Activated CD4-positive, alpha-beta T cell treated with anti-CD3 and anti-CD28 coated beads, Interleukin-2, amount 50 U/mL, for 48 hours (primary cell): ENCODE data around the gene LRIG2.
"Not testable (repeated sequence)": the region's sequence is repeated elsewhere in the genome, so short reads cannot be mapped to it uniquely, and the experiment has no call there.

Experiments used
- DNase-seq, 2 experiments: peaks; one replicate each; pipeline ENCODE4 v3.0.0-alpha.2; 2020

Gene LRIG2

DNA sequence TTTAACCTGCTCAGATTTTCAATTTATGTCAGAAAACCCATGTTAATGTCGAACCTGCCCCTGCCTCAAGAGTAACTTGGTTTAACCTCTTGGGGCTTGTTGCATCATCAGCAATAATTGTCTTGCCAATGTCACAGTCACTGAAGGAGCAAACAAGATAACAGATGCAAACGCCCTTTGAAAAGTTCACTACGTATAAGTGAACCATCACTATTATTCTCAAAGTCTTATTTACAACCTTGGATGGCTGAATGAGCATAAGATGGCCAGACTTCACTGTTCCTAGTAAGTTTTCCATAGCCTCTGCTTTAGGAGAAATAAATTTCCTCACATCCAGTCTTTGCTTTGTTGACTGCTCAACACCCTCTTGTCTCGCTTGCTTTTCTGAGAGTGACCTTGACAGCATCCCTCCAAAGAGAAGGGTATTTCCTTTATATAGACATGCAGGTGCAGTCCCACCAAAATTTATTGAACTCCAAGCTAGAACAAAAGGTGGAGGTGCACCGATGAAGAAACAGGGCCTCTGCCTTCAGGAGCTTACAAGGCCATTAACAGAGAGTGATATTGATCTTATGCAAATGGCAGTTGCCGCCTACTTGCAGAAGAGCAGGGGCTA lies 749 bp upstream of the LRIG2 start:
- no peak for DNase-seq

DNA sequence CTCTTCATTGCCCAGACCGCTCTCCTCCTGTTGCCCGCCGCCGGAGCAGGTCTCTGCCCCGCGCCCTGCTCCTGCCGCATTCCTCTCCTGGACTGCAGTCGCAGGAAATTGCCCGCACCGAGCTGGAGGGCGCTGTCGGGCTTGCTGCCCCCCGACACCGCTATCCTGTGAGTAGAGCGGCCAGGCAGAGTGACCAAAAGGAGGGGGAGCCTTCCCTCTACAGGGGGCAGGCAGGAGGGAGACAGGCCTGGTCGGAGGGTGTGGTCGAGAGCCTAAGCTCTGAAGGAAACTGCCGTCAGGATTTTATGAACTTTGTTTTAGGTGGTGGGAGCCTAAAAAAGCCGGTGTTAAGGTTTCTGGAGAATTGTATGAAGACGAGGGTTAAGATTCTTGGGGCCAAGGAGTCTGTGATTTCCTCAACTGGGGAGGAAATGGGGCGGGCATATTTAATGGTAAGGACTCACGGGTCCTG lies 517 bp downstream of the LRIG2 start:
- no peak for DNase-seq

DNA sequence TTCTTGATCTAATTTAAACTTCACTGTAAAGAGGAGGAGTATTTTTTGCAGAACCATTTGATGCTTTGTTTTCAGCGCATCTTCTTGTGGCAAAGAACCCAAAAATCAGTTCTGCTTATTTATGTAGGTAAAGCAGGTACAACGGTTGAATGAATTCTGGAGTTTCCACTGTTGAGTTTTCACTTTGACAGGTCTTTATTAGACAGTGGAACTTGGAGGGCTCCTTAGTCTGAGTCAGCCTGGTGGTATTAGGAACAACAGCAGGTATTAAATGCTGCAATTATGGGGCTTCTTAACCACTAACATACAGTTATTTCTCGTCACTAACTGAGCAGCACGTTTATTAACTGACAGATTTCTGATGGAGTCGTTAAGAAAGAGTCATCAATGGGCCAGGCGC lies 1.2 kb downstream of the LRIG2 start:
- no peak for DNase-seq

DNA sequence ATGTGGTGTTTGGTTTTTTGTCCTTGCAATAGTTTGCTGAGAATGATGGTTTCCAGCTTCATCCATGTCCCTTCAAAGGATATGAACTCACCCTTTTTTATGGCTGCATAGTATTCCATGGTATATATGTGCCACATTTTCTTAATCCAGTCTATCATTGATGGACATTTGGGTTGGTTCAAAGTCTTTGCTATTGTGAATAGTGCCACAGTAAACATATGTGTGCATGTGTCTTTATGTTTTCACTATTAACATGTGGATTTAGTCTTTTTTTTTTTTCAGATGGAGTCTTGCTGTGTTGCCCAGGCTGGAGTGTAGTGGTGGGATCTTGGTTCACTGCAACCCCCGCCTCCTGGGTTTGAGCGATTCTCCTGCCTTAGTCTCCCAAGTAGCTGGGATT lies 5.0 kb downstream of the LRIG2 start:
- not testable (repeated sequence) for DNase-seq

DNA sequence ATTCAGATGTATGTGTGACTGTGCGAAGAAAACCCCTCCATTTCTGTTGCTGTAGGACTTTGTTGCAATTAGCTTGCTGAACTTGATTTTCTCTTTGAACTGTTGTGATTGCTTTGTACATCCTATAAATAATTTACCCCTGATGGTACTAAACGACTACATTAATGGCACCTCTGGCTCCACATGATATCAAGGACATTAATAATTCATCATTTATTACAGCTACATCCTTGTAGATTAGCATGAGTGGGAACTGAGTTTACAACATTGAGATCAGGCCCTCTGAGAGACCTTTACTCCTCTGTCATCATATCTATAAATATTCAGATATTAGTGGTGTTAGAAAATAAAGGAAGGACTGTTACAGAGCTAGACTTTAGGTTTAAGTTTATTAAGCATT lies 13.5 kb downstream of the LRIG2 start:
- DNase-seq: no peak

DNA sequence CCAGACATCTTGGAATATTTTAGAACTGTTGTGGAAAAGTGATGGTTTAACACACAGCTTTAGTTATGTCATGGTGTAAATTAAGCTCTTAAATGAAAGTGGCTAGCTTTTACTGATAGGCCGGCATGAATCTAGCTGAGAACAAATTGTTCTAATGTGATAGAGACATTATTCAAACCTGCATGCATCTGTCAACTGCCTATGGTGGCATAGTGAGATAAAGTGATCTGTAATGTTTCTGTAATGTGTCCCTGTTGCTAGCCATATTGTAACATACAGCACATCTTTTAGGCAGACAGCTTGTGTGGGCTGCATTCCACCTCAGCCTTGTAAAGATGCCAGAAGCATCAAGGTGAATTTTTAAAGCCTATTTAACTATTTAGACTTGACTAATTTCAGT lies 16.0 kb downstream of the LRIG2 start:
- DNase-seq: no peak

DNA sequence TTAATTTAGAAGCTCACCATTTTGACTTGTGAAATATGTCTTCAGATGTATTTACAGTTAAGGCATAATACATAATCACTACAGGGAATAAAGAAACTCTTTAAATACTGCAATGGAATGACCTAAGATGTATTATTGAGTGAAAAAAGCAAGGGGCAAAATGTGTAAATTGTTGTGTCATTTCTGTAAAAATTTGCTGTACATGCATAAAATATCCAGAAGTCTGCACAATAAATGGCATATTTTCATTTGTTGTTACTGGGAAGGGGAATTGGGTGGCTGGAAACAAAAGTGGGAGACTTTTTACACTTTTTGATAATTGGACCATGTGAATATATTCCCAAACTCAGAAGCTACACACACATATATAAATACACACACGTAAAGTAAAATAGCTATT lies 17.1 kb downstream of the LRIG2 start:
- no peak for DNase-seq

DNA sequence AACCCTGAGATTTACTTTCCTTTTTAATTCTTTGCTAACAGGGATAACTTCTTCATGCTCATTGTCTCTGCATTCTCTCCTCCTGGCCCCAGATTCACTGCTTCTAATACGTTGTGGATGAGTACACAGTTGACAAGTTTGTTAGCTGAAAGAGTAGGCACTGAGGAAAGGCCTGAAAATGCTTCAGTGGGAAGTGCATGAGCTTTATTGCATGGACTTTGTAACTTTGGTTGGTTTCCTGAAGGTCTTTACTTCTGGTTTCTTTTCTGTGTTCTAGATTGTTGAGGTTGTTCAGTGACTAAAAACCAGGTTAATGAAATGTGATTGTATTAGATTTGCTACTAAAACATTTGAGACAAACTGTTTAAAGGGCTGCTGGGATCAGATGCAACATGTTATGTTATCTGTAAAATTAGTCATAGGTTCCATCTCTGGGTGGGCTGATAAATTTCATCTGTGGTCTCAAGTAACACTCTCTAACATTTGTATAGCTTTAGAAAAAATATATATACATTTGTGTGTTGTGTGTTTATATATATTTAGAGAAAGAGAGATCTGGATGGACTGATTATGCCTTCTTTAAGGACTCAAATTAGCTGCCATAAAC lies 19.1 kb downstream of the LRIG2 start:
- no peak for DNase-seq

DNA sequence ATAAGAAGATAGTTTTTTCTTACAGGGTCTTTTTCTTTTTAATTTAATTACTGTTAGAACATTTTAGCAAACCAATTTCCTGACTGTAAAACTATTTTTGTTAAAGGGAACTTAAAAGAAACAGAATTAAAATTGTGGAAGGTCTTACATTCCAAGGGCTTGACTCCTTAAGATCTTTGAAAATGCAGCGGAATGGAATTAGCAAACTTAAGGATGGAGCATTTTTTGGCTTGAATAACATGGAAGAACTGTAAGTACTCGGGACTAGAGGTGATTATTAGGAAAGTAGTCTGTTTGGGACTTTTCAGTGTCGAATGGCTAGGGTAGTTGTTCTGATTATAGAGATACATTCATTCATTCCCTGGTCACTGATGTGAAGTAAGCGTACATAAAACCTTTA lies 21.5 kb downstream of the LRIG2 start:
- DNase-seq: no peak

DNA sequence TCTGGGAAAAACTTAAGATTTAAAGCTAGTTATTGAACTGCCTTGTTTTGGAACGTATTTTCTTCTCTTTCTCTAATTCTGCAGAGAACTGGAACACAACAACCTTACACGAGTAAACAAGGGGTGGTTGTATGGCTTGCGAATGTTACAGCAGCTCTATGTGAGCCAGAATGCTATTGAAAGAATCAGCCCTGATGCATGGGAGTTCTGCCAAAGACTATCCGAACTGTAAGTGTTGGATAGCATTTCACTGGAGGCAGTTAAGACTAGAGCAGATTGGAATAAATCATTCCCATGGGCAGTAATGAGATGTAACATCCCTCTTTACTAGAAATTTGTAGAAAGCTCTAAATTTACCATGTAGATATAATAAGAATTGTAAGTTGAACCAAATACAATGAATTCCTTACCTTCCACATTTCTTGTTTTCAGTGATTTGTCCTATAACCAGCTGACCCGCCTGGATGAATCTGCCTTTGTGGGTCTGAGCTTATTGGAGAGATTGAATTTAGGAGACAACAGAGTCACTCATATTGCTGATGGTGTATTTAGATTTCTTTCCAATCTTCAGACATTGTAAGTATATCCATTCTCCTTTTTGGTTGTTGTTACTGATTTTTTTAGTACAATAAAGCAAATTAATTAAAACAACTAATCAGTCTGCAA lies 22.9 kb downstream of the LRIG2 start:
- no peak for DNase-seq

DNA sequence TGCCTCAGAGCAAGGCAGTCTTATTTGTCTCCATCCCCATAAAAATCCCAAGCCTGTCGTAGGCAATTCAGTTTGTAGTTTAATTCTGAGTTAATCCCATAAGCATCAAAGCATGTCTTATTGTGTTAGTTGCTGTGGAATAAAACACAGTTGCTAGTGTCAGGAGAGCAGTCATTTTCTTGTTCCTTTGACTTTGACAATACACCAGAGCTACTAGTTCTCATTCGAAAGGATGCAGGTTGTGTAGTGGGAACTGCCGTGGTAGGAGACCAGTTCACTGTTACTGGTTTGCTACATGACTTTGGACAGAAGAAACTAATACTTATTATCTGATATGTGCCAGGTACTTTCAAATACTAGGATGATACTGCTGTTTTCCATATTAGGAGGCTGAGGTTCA lies 23.5 kb downstream of the LRIG2 start:
- no peak for DNase-seq

DNA sequence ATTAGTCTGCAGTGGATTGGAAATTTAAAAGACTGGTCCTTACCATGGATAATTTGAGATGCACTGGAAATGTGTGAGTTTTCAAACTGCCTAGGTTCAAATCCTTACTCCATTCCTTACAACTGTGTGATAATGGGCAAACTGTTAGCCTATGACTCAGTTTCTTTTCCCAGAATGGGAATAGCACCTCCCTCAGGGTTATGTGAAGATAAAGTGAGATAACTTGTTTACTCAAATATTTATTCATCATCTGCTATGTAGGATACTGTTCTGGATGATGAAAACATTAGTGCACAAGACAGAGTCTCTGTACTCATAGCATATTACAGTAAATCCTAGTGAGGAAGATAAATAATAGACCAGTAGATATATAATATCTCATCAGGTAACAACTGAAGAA lies 28.6 kb downstream of the LRIG2 start:
- DNase-seq: no peak

DNA sequence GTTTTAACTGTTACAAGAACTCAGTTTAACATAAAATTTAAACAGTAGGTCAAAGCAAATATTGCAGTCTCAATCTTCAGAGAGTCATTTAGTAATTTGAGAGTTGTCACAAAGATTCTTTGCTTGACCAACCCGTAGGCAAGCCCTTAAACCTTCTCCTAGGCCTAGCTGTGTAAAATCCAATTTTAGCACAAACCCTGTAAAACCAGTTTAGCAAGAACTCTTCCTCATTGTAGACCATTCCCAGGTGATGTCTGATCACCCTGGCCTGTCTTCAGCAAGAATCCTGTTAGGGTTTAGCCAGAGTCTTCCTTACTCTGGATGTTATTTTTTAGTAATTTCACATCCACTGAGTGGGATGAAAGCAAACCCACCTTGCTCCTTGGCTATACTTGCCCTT lies 30.1 kb downstream of the LRIG2 start:
- no peak for DNase-seq

DNA sequence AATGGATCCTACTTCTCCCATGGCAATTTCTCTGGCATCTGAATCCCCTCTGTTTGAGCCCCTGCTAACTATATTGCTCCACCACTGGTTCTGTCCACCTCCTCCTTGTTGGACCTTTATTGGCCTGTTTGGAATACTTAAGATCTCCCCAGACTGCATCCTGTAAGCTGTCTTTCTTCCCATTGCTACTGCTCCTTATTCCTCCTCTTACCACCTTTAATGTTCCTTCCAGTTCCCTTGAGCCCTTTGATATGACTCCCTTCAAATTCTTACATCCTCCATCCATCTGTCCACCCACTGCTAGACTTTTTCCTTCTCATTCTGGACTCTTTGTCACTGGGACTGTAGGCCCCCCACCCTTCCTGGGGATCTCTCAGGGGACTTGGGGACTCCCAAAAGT lies 31.0 kb downstream of the LRIG2 start:
- no peak for DNase-seq

DNA sequence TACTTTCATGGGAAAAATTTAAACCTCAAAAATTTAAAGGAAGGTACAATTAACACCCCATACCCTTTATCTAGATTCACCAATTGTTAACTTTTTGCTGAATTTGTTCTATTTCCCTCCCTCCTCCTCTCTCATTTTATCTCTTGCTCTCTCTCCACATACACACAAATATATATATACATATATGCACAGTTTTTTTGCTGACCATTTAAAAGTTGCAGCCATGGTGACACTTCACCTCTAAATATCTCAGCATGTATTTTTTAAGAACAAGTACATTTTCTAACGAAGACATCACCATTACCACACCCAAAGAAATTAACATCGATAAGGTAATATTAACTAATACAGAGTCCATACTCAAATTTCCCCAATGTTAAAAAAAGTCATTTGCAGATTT lies 33.9 kb downstream of the LRIG2 start:
- no peak for DNase-seq

DNA sequence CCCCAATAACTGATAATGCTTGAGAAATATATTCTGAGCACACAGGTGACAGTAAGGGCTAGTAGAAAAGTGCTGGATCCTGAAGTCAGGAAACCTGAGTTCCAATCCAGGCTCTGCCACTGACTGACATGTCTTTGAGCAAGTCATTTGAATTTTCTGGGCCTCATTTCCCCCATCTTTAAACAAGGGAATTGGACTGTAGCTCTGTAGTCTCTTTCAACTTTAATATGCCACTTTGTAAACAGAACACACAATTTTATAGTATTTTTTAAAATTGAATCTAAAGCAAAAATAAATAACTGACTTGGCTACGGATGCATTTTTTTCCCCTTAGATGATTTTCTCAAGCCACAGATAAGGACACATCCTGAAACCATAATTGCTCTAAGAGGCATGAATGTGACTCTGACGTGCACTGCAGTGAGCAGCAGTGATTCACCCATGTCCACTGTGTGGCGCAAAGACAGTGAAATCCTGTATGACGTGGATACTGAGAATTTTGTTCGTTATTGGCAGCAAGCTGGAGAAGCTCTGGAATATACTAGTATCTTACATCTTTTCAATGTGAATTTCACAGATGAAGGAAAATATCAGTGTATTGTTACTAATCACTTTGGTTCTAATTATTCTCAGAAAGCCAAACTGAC lies 37.0 kb downstream of the LRIG2 start:
- DNase-seq: no peak

DNA sequence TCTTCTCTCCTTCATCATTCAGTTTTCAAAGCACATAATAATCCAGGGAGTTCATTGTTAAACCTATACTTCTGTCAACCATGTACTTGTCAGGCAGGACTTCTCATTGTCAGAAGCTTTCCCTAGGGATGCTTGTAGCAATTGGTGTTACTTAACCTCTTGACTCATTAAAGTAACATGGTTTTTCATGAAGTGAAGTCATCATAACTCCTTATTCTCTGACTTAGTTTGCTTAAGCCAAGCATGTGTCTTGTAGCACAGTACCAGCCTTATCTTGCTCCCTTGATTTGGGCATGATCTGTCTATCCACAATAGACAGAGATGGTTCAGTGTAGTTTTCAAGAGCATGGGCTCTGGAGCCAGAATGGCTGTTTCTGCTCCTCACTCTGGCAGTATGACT lies 45.3 kb downstream of the LRIG2 start:
- no peak for DNase-seq

DNA sequence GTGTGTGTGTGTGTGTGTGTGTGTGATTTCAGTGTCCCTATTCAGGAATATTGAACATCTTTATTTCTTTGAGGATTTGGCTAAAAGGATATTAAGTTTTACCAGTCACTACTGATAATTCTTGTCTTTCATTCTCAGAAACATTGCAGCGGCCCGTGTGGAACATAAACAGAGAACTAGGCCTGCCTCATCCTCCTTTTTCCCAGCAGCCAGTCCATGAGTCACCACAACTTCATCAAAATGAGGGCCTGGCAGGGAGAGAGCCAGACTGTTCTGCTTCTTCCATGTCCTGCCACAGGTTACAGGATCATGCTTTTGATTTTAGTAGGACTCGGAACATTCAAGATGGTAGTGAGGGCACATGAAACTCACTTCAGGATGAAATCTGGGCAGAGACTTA lies 50.7 kb downstream of the LRIG2 start:
- DNase-seq: no peak

DNA sequence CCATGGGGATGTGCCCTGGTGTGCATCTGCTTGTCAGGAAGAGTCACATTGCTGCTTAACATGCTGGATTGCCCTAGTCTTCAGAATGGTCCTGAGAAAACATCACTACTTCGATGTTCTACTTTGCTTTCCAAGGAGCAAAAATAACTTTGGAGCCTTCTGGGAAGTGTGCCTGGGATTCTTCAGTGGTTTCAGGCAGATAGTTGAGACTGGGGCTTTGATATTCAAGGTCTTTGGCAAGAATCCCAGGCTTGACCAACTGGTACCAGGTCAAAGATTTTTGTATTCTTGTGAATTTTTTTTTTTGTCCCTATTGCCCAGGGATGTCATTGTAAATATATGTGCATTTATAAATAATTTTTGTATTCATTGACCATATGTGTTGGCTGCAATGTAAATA lies 51.4 kb downstream of the LRIG2 start:
- DNase-seq: no peak

DNA sequence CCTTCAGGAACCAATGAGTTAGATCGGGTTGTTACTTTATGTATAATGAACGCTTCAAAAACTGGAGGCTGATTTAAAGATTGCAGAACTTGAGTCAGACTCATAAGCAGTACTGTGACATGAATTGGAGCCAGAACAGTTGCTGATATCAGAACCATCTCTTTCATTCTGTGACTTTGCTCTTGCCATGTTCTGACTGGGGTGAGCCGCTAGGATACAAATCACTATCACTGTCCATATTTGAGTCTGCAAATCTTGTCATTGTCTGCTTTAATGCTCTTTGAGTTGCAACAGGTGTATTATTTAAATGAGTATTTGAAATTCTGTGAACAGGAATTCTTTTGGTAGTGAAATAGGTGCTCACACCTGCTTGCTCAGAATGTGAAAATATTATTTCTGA lies 52.5 kb downstream of the LRIG2 start:
- no peak for DNase-seq

DNA sequence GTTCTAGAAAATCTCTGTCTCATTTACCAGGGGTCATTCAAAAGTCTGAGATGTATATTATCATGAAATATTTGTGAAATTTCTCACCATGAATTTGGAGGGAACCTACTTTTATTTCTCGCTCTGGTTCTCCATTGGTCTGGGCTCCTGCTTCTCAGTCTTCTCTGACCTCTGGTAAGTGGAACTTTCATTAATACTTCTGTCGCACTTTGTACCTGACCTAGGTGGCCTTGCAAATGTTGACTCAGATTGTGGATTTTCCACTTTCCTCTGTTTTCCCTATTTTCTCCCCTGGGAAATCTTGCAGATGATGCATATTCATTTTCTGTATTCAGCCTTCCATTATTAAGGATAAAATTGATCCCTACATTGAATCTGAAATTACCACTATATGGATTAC lies 53.2 kb downstream of the LRIG2 start:
- no peak for DNase-seq

DNA sequence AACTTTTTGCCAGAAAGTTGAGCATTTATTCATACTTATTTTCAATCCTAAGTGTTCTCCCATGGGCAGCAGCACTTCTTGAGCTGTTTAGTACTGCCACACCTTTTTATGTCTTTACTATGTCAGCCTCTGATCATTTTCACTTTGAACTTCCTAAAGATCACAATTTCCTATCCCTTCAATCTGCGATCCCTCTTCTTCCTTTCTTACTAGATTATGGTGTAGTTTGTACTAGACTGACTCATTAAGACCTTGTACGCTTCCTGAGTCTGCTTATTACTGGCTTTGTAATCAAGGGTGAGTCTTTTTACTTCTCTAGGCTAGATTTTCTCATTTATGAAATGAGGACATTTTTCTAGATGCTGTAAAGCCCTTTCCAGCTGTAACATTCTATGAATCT lies 55.1 kb downstream of the LRIG2 start:
- DNase-seq: no peak

DNA sequence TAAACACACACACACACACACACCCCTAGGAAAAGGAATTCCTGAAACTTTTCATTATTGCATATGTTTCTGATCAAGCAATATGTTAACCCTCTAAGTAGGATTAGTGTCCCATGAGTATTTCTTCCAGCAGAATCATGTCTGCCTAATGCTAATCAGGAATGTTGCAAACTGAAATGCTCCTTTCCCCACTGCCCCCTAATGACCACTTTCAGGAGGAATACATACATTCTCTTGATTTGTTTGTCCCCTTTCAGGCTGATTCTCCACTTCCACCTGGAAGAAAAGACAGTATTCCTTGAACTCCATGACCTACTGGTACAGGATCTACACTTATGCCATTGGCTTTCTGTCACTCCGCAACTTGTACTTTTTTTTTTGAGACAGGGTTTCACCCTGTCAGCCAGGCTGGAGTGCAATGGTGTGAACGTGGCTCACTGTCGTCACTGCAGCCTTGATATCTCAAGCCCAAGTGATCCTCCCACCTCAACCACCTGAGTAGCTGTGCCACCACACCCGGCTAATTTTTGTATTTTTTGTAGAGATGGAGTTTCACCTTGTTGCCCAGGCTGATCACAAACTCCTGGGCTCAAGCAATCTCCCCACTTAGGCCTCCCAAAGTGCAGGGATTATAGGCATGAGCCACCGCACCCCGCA lies 56.7 kb downstream of the LRIG2 start:
- no peak for DNase-seq

DNA sequence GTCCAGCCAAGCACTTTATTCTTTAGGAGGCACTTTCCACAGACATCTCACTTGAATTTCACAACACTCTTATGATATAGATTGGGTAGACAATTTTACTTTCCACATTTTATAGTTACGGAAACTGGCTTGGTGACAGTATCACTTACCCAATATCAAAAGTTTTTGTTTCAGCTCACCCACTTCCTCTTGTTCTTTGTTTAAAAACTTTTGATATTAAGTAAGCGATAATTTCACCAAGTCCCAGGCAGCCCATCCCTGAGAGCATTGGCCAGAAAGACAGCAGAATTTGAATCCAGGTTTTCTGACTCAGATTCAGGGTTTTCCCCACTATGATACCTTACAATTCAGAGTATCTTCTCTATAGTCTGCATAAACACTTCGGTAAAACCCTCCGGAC lies 60.0 kb downstream of the LRIG2 start:
- DNase-seq: peak; percentile 22 to 45
